NCI-H128 (cell line): ENCODE results near the gene KLHL8.
A peak's percentile ranks its signal among the peaks of the same experiment; 100 is the strongest.

Source experiments
- DNase-seq: peaks from one replicate; lab custom pipeline; 2025; ENCODE audit not compliant: unreplicated experiment; lab: John Stamatoyannopoulos, UW

Gene KLHL8

DNA sequence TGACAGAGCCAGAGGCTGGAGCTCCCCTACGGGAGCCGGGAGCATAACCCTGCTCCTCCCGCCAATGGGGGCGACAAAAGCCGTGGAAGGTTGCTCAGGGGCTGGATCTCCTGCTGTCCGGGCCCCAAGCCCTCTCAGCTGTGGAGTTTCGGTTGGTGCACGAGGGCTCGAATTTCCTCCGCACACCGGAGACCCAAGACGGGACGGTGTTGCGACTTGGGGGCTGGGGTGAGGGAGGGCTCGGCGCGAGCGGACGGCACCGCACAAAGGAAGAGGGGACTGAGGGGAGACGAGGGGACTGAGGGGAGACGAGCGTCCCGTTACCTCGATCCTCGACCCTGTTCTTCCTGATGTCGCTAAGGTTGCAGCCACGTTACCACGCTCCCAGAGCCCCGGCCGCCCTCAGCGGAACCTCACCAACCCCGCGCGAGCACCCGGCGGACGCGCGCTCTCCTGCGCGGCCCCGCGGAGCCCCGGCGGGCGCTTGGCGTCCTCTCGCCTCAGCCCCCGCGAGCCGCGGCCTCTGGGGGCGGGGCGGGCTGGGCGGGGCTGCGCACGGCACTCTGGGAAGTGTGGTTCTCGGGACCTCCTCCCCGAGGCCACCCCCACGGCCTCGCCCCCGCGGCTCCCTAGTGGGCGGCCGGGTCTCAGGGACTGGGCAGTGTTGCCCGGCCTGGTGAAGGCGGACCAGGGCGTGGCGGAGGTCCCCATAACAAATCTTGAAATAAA lies at the start of gene KLHL8:
Gene KLHL8 (minus strand): TSS at position 525 of the 729 bp plus-strand sequence. CDS start 25,079 bp downstream, outside the sequence.
- peak; percentile 40 for DNase-seq

DNA sequence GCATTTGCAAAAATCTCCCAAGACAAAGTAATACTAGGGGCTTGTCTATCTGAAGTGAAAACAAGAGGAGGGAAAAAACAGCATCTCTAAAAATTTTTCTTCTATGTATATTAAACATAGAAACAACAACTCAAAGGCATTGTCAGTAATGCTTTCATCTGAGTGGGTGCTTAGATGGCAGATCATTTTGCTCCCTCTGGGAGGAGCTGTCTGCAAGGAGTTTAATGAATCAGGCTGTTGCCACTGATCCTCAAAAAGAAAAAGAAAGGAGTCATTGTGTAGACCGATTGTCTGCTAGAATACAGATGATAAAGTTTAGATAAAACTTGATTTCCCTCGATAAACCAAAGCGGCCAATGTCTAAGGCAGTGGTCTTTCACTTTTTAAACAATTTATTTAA lies 49.7 kb upstream of the KLHL8 start:
- DNase-seq, result no peak

DNA sequence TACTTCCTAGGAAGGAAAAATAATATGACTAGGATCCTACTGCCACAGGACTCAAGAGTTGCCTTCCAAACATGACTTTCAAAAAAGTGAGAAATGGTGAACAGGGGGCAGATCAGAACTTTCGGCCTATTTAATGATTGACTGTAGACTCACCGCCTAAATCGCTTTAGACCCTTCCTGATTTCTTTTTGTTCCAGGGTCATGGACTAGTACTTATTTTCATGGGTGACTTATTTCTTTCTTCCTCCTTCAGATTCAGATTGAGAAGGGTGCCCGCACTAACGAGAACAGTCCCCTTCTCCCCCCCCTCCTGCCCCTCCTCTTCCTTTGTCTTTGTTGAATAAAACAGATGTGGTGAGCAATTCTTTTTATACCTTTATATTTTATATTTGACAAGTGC lies 48.0 kb upstream of the KLHL8 start:
- DNase-seq, result no peak

DNA sequence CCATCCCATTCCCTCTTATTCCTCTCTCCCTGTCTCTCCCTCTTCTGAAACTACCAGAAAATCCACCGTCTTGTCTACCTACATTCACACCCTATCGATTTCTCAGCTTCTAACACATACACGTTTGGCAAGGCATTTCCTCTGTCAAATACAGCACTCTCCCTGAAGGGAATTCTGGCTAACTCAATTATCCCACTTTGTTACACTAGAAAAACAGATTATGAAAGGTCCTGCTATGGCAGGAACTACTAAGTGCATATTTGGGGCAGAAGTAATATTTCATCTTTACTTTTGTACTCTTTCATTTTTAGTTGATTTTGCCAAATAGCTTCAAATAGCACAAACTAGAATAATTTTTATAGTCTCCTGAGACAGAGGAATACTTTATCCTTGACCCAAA lies 46.6 kb upstream of the KLHL8 start:
- DNase-seq, result no peak

DNA sequence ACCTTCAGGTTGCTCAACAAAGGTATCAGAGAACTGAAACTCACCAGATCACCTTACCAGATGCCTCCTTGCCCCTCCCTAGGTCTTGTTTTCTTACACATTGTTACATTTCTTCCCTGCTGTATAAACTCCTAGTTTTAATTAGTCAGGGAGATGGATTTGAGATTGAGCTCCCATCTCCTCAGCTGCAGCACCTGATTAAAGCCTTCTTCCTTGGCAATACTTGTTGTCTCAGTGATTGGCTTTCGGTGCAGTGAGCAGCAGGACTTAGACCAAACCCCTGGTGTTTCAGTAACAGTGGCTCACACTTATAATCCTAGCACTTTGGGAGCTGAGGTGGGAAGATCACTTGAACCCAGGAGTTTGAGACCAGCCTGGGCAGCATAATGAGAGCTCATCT lies 42.5 kb upstream of the KLHL8 start:
- no peak for DNase-seq

DNA sequence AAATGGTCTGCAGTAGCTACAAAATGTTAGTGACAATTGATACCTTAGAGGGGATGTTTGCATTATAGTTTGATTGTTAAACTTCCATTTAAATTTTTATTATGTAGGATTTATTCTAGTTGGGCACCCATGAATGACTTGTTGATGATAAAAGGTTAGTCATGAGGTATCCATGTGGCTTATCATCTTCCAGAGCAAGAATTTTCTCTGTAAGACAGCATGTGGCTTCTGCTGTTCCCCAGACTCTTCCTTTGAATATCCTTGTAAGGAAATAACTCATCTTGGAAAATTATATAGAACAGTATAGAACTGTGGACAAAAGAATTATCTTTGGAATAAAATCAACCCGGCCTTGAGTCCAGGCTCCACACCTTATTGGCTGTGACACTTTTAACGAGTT lies 40.1 kb upstream of the KLHL8 start:
- DNase-seq, result no peak

DNA sequence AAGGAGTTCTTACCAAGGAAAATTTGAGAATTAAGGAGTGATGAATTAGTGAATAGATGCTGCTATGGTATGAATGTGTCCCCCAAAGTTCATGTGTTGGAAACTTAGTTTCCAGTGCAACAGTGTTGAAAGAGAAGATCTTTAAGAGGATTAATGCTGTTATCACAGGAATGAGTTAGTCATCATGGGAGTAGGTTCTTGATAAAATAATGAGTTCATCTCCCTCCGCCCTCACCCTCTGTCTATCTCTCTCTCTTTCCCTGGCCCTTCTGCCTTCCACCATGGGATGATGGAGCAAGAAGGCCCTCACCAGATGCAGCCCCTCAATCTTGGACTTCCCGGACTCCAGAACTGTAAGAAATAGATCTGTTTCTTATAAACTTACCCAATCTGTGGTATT lies 38.3 kb upstream of the KLHL8 start:
- no peak for DNase-seq

DNA sequence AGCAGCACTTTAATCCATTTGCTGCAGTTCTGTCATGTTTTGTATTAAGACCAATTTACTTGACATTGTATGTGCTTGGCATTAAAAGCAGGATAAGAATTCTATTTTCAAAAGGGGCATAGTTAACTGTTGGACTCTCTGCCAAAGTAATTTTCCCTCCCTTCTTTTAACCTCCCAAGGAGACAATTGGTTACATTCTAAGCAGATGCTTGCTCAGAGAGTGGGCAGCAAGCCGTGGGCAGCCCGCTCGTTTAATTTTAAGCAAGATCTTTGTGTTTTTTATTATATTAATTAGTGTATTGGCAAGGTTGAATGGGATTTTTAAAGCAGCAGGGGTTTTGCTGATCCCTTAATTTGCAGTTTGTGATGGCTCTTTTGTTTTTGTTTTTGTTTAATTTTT lies 37.1 kb upstream of the KLHL8 start:
- no peak for DNase-seq

DNA sequence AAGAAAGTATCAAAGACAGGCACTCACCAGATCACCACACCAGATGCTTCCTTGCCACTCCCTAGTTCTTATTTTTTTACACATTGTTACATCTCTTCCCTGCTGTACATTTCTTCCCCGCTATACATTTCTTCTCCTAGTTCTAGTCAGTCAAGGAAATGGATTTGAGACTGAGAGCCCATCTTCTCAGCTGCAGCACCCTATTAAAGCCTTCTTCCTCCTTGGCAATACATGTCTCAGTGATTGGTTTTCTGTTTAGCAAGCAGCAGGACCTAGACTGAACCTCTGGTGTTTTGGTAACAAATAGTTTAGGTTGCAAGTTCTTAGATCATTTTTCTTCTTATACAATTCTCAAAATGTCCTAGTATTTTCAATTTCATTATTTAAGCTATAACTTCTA lies 35.3 kb upstream of the KLHL8 start:
- no peak for DNase-seq

DNA sequence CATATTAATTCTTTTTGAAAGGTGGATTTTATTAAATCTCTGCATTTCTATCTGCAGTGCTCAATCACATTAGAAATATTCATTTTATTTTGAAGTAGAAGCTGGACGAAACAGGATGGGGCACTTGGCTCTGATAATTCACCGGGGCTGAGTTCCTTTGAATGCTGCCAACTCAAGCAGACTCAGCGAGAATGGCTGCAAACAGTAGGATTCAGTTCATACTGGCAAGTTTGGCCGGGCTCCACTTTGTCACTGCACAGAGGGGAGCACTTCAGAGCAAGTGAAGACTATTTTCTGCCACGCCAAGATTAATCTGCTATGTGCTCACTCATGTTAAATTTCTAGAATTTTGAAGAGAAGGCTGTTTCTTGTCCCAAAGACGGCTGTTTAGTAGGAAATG lies 30.7 kb upstream of the KLHL8 start:
- no peak for DNase-seq

DNA sequence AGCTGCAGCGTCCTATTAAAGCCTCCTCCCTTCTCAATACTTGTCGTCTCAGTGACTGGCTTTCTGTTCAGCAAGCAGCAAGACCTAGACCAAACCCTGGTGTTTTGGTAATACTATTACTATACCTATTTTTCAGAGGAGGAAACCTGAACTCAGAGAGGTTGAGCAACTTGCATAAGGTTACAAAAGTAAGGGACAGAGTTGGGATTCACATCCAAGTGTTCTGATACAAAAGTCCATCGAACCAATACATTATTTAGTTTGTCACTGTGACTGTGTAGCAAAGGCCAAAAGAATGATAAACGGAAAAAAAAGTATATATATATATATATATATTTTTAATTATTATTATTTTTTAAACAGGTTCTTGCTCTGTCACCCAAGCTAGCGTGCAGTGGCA lies 29.9 kb upstream of the KLHL8 start:
- DNase-seq, result no peak

DNA sequence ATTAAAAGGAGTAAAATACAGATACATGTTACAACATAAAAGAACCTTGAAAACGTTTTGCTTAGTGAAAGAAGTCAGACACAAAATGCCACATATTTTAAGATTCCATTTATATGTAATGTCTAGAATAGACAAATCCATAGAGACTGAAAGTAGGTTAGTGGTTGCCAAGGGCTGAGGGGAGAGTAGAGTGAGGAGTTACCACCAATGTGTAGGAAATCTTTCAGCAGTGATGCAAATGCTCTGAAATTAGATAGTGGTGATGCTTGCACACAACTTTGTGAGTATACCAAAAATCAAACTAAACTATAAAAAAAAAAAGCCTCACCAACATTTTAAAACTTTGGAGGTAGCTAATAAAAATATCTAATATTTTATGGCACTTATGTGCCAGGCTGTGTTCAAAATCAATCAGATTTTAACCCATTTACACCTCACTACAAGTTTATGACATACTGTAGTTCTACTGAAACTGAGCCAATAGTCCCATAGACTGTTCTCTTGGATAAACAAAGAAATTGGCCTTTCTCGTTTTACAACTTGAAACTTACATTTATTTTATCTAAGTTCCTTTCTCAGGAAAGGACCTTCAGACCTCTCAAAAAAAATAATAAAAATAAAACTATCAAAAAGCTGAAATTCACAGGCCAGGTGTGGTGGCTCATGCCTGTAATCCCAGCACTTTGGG lies 29.1 kb upstream of the KLHL8 start:
- no peak for DNase-seq

DNA sequence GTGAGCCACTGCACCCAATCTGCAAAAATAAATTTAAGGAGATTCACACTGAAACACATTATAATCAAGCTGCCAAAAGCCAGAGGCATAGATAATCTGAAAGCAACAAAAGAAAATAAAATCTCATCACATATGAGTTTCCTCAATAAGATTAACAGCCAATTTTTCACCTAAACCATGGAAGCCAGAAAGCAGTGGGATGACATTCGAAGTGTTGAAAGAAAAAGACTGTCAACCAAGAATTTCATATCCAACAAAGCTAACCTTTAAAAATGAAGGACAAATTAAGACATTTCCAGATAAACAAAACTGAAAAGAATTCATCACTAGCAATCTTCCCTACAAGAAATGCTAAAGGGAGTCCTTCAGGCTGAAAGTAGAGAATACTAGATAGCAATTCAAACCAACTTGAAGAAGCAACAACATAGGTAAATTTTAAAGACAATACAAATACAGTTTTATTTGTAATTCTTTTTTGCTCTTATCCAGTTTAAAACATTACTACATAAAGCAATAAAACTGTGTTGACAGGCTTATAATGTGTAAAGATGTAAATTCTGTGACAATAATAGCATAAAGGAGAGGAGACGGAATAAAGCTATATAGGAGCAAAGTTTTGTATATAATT lies 23.1 kb upstream of the KLHL8 start:
- no peak for DNase-seq

DNA sequence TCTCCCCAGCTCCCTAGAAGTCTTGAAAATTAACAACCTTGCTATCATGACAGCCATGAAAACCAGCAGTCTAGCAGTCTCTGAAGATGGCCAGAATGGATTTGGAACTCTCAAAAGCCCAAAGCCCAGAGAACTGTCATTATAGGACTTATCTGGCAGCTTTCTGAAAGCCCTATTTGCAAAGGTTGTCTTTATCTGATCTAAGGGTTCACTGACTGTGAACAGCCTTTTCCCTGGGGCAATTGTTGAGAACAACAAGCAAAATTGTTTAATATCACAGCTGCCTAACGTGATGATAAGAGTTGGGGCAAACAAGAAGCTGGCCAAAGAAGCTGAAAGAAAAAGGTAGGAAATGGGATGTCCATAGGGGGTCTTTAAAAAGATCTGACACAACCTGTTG lies 20.9 kb upstream of the KLHL8 start:
- DNase-seq, result no peak

DNA sequence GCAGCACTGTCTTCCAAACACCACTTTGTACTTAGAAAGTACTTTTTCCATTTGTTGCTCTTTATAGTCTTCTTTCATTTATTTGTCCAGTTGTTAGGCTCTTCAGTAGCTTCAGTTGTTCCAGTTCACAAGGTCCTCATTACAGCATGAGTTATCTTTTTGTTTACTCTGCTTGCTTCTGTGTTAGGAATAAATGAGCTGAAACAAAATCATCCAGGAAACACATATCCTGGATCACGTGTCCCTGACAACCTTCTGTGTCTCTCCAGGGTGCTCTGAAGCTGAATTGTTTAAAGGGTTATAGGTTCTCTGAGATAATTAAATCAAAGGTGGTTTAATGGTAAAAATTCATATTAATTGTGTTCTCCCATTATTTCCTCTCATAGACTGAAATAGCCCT lies 19.9 kb upstream of the KLHL8 start:
- DNase-seq, result no peak

DNA sequence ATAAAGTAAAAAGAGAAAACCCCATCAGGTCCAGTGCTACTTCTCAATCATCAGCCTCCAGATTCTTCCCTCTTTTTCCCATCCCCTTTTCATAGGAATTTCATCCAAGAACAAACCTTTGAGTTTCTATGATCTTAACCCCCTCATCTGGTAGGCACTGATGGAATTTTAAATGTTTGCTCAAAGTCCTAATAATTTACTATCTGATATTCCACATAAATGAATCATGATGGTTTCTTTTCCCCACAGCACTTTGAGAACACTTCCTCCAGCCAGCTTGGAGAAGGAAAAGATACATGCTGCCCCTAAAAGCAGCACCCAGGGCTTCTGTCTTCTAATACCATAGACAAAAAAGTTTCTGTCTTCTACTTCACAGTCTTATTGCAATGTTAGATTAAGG lies 19.4 kb upstream of the KLHL8 start:
- DNase-seq, result no peak

DNA sequence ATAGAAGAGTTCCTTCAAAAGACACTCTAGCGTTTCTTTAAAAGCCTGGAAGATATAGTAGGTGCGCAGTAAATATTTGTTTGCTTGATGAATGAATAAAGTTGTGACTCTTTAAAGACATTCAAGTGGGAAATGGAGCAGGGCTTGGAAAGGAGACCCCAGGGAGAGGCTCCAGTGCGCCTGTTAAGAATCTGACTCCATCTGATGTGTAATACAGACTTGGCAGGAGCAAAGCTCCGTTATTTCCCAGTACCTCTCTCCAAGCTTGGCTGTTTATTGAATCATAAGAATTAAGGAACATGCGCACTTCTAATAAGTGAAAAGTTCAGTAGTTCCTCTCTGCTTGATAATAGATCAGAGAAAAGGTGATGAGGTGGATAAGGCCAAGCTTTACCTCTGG lies 18.8 kb upstream of the KLHL8 start:
- DNase-seq, result no peak

DNA sequence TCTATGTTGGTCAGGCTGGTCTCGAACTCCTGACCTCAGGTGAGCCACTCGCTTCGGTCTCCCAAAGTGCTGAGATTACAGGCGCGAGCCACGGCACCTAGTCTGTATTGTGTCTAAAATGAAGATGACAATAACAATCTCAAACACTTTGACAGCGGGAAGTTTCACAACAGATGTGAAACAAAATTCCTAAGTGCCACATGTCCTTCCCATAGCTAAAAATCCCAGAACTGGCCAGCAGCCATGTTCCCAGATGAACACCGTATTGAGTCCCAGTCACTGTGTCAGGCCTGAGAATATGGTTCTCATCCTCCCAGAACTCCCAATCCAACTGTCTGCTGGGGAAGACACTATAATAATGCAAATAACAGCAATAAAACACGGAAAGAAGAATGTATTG lies 16.4 kb upstream of the KLHL8 start:
- DNase-seq, result no peak

DNA sequence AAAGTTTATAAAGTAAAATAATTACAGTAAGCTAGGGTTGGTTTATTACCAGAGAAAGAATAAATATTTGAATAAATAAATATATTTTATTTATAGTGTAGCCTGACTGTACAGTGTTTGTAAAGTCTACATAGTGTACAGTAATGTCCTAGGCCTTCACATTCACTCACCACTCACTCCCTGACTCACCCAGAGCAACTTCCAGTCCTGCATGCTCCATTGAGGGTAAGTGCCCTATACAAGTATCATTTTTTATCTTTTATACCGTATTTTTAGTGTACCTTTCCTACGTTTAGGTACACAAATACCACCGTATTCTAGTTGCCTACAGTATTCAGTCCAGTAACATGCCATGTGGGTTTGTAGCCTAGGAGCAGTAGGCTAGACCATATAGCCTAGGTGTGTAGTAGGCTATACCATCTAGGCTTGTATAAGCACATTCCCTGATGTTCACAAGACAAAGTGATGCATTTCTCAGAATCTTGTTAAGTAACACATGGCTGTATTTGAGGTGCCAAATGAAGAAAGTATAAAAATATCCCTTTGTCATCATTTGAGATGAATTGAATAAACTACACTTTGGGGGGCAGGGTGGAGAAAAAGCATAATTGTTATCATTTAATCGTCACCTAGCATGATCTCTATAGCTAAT lies 14.7 kb upstream of the KLHL8 start:
- DNase-seq, result no peak

DNA sequence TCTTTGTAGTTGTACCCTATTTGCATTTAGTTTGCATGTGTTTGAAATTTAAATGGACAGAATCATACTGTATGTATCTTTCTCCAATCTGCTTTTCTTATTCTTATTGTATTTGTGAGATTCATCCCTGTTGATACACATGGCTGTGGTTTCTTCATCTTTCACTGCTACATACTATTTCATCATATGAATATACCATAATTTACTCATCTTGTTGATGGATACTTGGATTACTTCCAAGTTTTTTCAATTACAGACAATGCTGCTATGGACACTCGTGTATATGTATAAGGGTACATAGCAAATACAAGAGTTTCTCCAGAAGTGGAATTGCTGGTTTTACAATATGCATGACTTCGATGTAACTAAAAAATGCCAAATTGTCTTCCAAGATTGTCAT lies 11.8 kb upstream of the KLHL8 start:
- no peak for DNase-seq

DNA sequence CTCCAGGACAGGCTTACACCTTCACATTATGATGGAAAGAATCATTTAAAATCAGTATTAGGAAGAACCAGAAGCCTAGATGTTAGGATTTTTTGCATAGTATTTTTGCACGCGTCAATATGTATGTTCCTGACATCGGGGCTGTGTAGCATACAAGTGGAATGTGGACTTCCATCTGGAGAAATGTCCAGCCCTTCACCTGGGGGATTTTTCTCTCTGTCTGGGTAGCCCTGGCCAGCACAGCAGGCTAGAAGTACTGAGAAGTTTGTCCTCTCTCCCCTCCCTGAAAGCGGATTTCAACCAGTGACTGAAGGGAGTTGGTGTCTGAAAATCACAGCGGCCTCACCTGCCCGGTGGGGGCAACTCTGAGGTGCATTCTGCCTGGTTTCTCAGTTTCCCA lies 10.4 kb upstream of the KLHL8 start:
- DNase-seq, result no peak

DNA sequence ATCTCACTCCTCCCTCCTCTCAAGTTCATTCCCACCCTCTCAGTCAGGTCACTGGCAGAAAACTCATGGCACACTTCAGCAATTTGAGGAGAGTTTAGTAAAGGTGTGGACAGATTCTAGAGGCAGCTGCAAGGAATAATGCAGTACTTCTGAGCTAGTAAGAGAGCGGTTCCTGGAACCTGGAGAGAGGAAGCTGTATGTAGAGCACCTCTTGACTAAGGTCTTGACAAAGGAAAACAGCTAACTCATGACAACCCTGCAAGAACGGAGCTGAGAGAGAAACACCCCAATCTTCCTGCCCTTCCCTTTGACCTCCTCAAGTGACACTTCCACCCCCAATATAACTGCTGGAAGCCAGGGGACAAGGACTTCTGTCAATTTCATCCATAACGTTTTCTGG lies 9.6 kb upstream of the KLHL8 start:
- DNase-seq, result no peak
